ENCODE measurements around the gene CALML6. TPM values are rescaled to one million over a fixed set of nuclear protein-coding genes. Genes with fewer than 3 reads are reported as not detected.

CALML6 gene
- total and polyA plus RNA-seq, 2 of the 4 experiments (the other 2 are of a cell fraction) = 0.91 TPM; not detected in 1

DNA sequence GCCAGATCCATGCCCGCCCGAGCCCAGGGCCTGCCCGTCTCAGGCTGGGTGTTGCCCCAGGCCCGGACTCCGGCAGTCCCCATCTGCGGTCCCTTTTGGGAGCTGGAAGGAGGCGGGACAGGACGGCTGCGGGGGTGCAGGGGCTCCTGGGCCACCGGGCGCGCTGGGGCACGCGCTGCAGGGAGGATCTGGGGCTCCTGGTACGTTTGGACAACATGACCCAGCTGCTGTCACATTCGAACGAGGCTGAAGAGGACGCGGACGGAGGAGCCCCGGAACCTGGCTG, 6.6 kb upstream of the CALML6 start:
- H2BK15ac ChIP-seq (ENCODE audit: low read depth, low read length) = no peak overlapping the region
- peaks cover 2% of the 10 kb centered on the region; the same call in 1 of the 2 replicates for H3K9me1 ChIP-seq (ENCODE audit: insufficient read depth, low read length)
- H2BK20ac ChIP-seq (ENCODE audit: low read depth, low read length) = no peak overlapping the region
- H4K8ac ChIP-seq (ENCODE audit: low read depth in 2 of 2, low read length in 2 of 2) = peak overlapping the region; percentile 62 to 96; a peak in 3 of 4 replicates
- peak overlapping the region; percentile 49 for H2BK5ac ChIP-seq (ENCODE audit: low read depth, low read length, poor library complexity, severe bottlenecking)
- H3K36me3 ChIP-seq (ENCODE audit: control insufficient read depth, insufficient read depth, low read length) = no peaks in the 10 kb centered on the region
- H3K79me1 ChIP-seq (ENCODE audit: low read depth in 1 of 2, low read length in 2 of 2) = peaks cover 0 to 30% of the 10 kb centered on the region in 2 experiments; a peak in 2 of 4 replicates
- no peaks in the 10 kb centered on the region for H3K9me3 ChIP-seq (ENCODE audit: control insufficient read depth, insufficient read depth, low read length)
- peak overlapping the region; percentile 32; the same call in 1 of the 2 replicates for H3K18ac ChIP-seq (ENCODE audit: low read depth, low read length)
- peak overlapping the region; percentile 86 for H2AK9ac ChIP-seq (replicated peaks; ENCODE audit: low read depth, low read length, poor library complexity)
- H3K56ac ChIP-seq (ENCODE audit: extremely low read depth, insufficient read depth, low read length) = peak overlapping the region; percentile 19; the same call in 1 of the 2 replicates
- H4K20me1 ChIP-seq (ENCODE audit: insufficient read depth, low read length) = peaks cover 6% of the 10 kb centered on the region; the same call in 1 of the 2 replicates
- no peak for DNase-seq
- in situ Hi-C loops (cut with MboI; ENCODE audit: low sequenced_read_pairs) = loop anchor here (10.0 kb wide), 1 partner anchor 124 kb away; no protein-coding TSS in a partner anchor
- H3K4me2 ChIP-seq (ENCODE audit: low read depth, low read length) = peak overlapping the region; percentile 92
- ChIA-PET CTCF (interaction anchor here (0.7 to 1.5 kb wide), 6 partner anchors 22 to 120 kb away, joined by 3 to 6 read pairs (median 3); no protein-coding TSS in a partner anchor), POLR2A (ENCODE audit: unreplicated experiment) (interaction anchor here (0.6 kb wide), 1 partner anchor 22 kb away, joined by 7 read pairs; no protein-coding TSS in a partner anchor)
- 11% methylated on average over 21 of the region's 21 CpGs; no CpG with 5 or more reads in 1 of the 2 experiments for WGBS, 2 experiments (ENCODE audit: extremely low coverage in 2 of 2, insufficient read length in 1 of 2)
- dilution Hi-C loops (cut with HindIII; ENCODE audit: low sequenced_read_pairs, unreplicated experiment) = no loop called here
- intact Hi-C loops (cut with micrococcal nuclease) = loop anchor here (10.0 kb wide), 1 partner anchor 334 kb away; the partner anchor contains the start of gene SSU72
- H3K4me3 ChIP-seq (ENCODE audit: insufficient read depth, low read depth, low read length) = peak overlapping the region; percentile 59
- peak overlapping the region; percentile 68 for H3K9ac ChIP-seq (ENCODE audit: low read depth, low read length)
- H2AK5ac ChIP-seq (ENCODE audit: low read depth, low read length) = peak overlapping the region; percentile 83
- peak overlapping the region; percentile 70 for H3K4ac ChIP-seq (ENCODE audit: low read depth, low read length)
- 0 out of 2 replicates have a peak overlapping the region, but pooled peaks have one; percentile 26 for H2BK120ac ChIP-seq (ENCODE audit: low read depth, low read length)
- H3K27ac ChIP-seq (ENCODE audit: insufficient read depth, low read length) = peak overlapping the region; percentile 36
- H4K91ac ChIP-seq (ENCODE audit: insufficient read depth, low read depth, low read length) = peak overlapping the region; percentile 41; the same call in 1 of the 2 replicates
- peak overlapping the region; percentile 98 for H2AFZ ChIP-seq (replicated peaks; ENCODE audit: low read length, poor library complexity)
- BruUV-seq (replicated peaks) = no TSS peak
- TF ChIP-seq NFE2L2 (IDR thresholded peaks at IDR 0.05; ENCODE audit: low read depth, low read length) (no peak), POLR2A (IDR thresholded peaks at IDR 0.05; ENCODE audit: low read depth, low read length) (no peak), MXI1 (IDR thresholded peaks at IDR 0.05; ENCODE audit: borderline replicate concordance, low read depth, low read length) (no peak)
- H3K27me3 ChIP-seq (ENCODE audit: control insufficient read depth, insufficient read depth, low read length) = no peaks in the 10 kb centered on the region
- peak; percentile 14 for ATAC-seq (ENCODE audit: low read depth)
- H3K14ac ChIP-seq (replicated peaks; ENCODE audit: low read depth, low read length) = peak overlapping the region; percentile 92
- H4K5ac ChIP-seq (ENCODE audit: low read depth, low read length) = no peak overlapping the region
- H3K23ac ChIP-seq (ENCODE audit: low read depth, low read length) = peak overlapping the region; percentile 82; the same call in 1 of the 2 replicates
- peaks cover 4% of the 10 kb centered on the region for H3K4me1 ChIP-seq (ENCODE audit: control insufficient read depth, insufficient read depth, low read length)

All from IMR-90 (cell line).